C4-2B (cell line): ENCODE measurements around the gene PSD4.

Experiments used
- ZFX ChIP-seq: fragments of 450-650 bp; IDR thresholded peaks from 2 replicates; pipeline ENCODE4 v1.6.1; 2017
- TF ChIP-seq, protein P1 (sequence below): fragments of 450-650 bp; conservative IDR thresholded peaks from 2 replicates; pipeline ENCODE4 v1.5.1; 2017; ENCODE audit warnings: mild to moderate bottlenecking

GRCh38 chr2:113190871-113191270 is 17.1 kb downstream of the PSD4 start:
- TF ChIP-seq, protein P1, sequence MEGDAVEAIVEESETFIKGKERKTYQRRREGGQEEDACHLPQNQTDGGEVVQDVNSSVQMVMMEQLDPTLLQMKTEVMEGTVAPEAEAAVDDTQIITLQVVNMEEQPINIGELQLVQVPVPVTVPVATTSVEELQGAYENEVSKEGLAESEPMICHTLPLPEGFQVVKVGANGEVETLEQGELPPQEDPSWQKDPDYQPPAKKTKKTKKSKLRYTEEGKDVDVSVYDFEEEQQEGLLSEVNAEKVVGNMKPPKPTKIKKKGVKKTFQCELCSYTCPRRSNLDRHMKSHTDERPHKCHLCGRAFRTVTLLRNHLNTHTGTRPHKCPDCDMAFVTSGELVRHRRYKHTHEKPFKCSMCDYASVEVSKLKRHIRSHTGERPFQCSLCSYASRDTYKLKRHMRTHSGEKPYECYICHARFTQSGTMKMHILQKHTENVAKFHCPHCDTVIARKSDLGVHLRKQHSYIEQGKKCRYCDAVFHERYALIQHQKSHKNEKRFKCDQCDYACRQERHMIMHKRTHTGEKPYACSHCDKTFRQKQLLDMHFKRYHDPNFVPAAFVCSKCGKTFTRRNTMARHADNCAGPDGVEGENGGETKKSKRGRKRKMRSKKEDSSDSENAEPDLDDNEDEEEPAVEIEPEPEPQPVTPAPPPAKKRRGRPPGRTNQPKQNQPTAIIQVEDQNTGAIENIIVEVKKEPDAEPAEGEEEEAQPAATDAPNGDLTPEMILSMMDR: no peak
- no peak for TF ChIP-seq ZFX
